GM13977 (cell line): ENCODE measurements around the gene SEL1L2.

Source experiments
- DNase-seq: peaks from one replicate; pipeline ENCODE4 v3.0.0; 2012; ENCODE audit warnings: low spot score
- CTCF ChIP-seq: IDR thresholded peaks from 2 replicates; pipeline ENCODE4 v1.5.1; 2012; ENCODE audit warnings: mild to moderate bottlenecking, control low read depth; ENCODE audit not compliant: insufficient read depth; ENCODE audit errors: extremely low read depth, missing control alignments
- in situ Hi-C: fragments of 300-500 bp; cut with MboI; formaldehyde crosslinking; loops from one replicate; pipeline ENCODE4 v1.12.0; 2022; ENCODE audit warnings: low sequenced_read_pairs, low pct_unique_long_range_greater_than_20kb, mixed read lengths, inconsistent platforms; ENCODE audit not compliant: unreplicated experiment

The SEL1L2 gene

GRCh38 chr20:13856354-13856753 is 134.1 kb downstream of the SEL1L2 start:
- in situ Hi-C loops = no loop called here
- DNase-seq = no peak
- no peak for TF ChIP-seq CTCF

DNA sequence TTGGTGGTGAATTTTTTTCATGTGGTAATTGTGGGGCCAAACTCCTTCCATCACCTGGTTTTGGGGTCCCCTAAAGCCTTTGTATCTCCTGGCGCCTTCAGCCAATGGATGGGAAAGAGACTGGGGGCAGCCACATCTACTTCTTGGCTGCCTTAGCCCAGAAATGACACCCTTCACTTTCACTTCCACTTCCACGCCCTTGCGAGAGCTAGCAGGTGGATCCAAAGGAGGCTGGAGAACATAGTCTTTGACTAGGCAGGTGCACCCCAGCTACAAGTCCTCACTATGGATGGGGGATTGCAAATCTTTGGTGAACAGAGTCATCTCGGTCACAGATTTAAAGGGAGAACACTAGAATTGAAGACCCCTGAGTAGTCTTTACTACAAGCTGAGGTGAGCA is 134.8 kb downstream of the SEL1L2 start:
- in situ Hi-C loops = no loop called here
- no peak for DNase-seq
- no peak for TF ChIP-seq CTCF

- in situ Hi-C loops = no loop called here
- no peak for TF ChIP-seq CTCF
- no peak for DNase-seq
These were observed 138.1 kb downstream of the SEL1L2 start for GRCh38 chr20:13852306-13852705.

GRCh38 chr20:13851279-13851678 is 139.1 kb downstream of the SEL1L2 start:
- no peak for TF ChIP-seq CTCF
- DNase-seq = no peak
- in situ Hi-C loops = no loop called here

GRCh38 chr20:13844296-13844695 is 146.1 kb downstream of the SEL1L2 start:
- no peak for TF ChIP-seq CTCF
- DNase-seq = no peak
- in situ Hi-C loops = no loop called here

- in situ Hi-C loops = no loop called here
These were observed 149.2 kb downstream of the SEL1L2 start for GRCh38 chr20:13841206-13841605.

More at GRCh38 chr20:13841206-13841605, 149.2 kb downstream of the SEL1L2 start:
- DNase-seq = no peak
- TF ChIP-seq CTCF = no peak
